GM20000 (cell line): ENCODE data around the gene GOSR2.
"Not testable (repeated sequence)": the region's sequence is repeated elsewhere in the genome, so short reads cannot be mapped to it uniquely, and the experiment has no call there.

Experiments used
- DNase-seq: peaks from one replicate; pipeline ENCODE4 v3.0.0; 2012; ENCODE audit warnings: low spot score
- CTCF ChIP-seq: IDR thresholded peaks from 2 replicates; pipeline ENCODE4 v1.5.1; 2012; ENCODE audit warnings: mild to moderate bottlenecking, control low read depth; ENCODE audit errors: extremely low read depth, missing control alignments

The GOSR2 gene

GRCh38 chr17:46950997-46951621 is 28.1 kb downstream of the GOSR2 start:
- TF ChIP-seq CTCF = no peak
- no peak for DNase-seq

- no peak for TF ChIP-seq CTCF
- DNase-seq = no peak
Observed at GRCh38 chr17:46951706-46952105, 28.7 kb downstream of the GOSR2 start.

GRCh38 chr17:46952115-46952514 is 29.2 kb downstream of the GOSR2 start:
- TF ChIP-seq CTCF = no peak
- DNase-seq = no peak

- DNase-seq = not testable (repeated sequence)
Observed at GRCh38 chr17:46953191-46953590, 30.2 kb downstream of the GOSR2 start.

GRCh38 chr17:46958041-46958591 is 35.2 kb downstream of the GOSR2 start:
- TF ChIP-seq CTCF = no peak
- no peak for DNase-seq

GRCh38 chr17:46960152-46960551 is 37.2 kb downstream of the GOSR2 start:
- DNase-seq = no peak
- no peak for TF ChIP-seq CTCF

GRCh38 chr17:46962374-46962790 is 39.4 kb downstream of the GOSR2 start:
- no peak for DNase-seq
- TF ChIP-seq CTCF = no peak

- DNase-seq = no peak
- no peak for TF ChIP-seq CTCF
Observed at GRCh38 chr17:46963571-46963970, 40.6 kb downstream of the GOSR2 start.
